Liver (tissue), 9 donors: Measurements from ENCODE around the gene ITPKC. TPM values are rescaled to one million over a fixed set of nuclear protein-coding genes. Genes with fewer than 3 reads are reported as not detected.

ENCODE experiments used
- DNase-seq: peaks from one replicate; pipeline ENCODE4 v3.0.0-alpha.2; 2017; ENCODE audit warnings: low spot score
- H3K27ac ChIP-seq, 2 donors: one replicate each; pipeline ENCODE4 v1.7.0; 2013; ENCODE audit warnings: inconsistent platforms in 2 of 2, low read length in 2 of 2, control low read depth in 1 of 2, low read depth in 1 of 2, mild to moderate bottlenecking in 1 of 2
- H3K27me3 ChIP-seq, 4 donors: one replicate each; pipeline versions ENCODE4 v1.6.1 to v1.7.0; 2013; ENCODE audit warnings: low read length in 3 of 4, inconsistent platforms in 1 of 4, mild to moderate bottlenecking in 1 of 4, moderate library complexity in 1 of 4; ENCODE audit not compliant: control insufficient read depth in 4 of 4, insufficient read depth in 4 of 4
- H3K36me3 ChIP-seq, 4 donors: one replicate each; pipeline versions ENCODE4 v1.6.1 to v1.7.0; 2013; ENCODE audit warnings: low read length in 3 of 4, mild to moderate bottlenecking in 3 of 4, low read depth in 1 of 4, moderate library complexity in 1 of 4; ENCODE audit not compliant: control insufficient read depth in 4 of 4, insufficient read depth in 3 of 4
- H3K4me1 ChIP-seq, 4 donors: one replicate each; pipeline versions ENCODE4 v1.6.1 to v1.7.0; 2013; ENCODE audit warnings: low read length in 3 of 4, mild to moderate bottlenecking in 3 of 4, moderate library complexity in 1 of 4; ENCODE audit not compliant: control insufficient read depth in 4 of 4, insufficient read depth in 4 of 4
- H3K4me3 ChIP-seq, 3 donors: one replicate each; pipeline versions ENCODE4 v1.6.1 to v1.7.0; 2013; ENCODE audit warnings: low read length in 3 of 3, control low read depth in 1 of 3, low read depth in 1 of 3, mild to moderate bottlenecking in 1 of 3
- H3K9ac ChIP-seq, 2 donors: one replicate each; pipeline ENCODE4 v1.7.0; 2013; ENCODE audit warnings: low read length in 2 of 2, mild to moderate bottlenecking in 2 of 2, moderate library complexity in 2 of 2, control low read depth in 1 of 2, low read depth in 1 of 2
- H3K9me3 ChIP-seq, 4 donors: one replicate each; pipeline versions ENCODE4 v1.6.1 to v1.7.0; 2013; ENCODE audit warnings: low read length in 3 of 4; ENCODE audit not compliant: control insufficient read depth in 4 of 4
- ATF3 ChIP-seq: IDR thresholded peaks from 2 replicates; pipeline ENCODE4 v1.6.1; 2016; ENCODE audit warnings: antibody characterized with exemption
- CTCF ChIP-seq: fragments of 150-350 bp; IDR thresholded peaks from 2 replicates; pipeline ENCODE4 v1.5.1; 2017; ENCODE audit warnings: improper control_type of control experiment, low read depth, low read length; ENCODE audit not compliant: missing input control
- EGR1 ChIP-seq, 2 donors: IDR thresholded peaks; 2 replicates each; pipeline ENCODE4 v1.6.1; 2016 to 2018; ENCODE audit warnings: antibody characterized with exemption in 2 of 2, low read depth in 2 of 2
- FOXA1 ChIP-seq: IDR thresholded peaks from 2 replicates; pipeline ENCODE4 v1.6.1; 2016; ENCODE audit warnings: antibody characterized with exemption
- FOXA2 ChIP-seq: IDR thresholded peaks from 2 replicates; pipeline ENCODE4 v1.6.1; 2016; ENCODE audit warnings: antibody characterized with exemption
- GABPA ChIP-seq, 2 donors: IDR thresholded peaks in 1 of 2; conservative IDR thresholded peaks in 1 of 2; 2 replicates each; pipeline ENCODE4 v1.6.1; 2016; ENCODE audit warnings: antibody characterized with exemption in 2 of 2, mild to moderate bottlenecking in 1 of 2, moderate library complexity in 1 of 2
- HNF4A ChIP-seq, 2 donors: conservative IDR thresholded peaks; 2 replicates each; pipeline ENCODE4 v1.6.1; 2016; ENCODE audit warnings: antibody characterized with exemption in 2 of 2, mild to moderate bottlenecking in 2 of 2
- HNF4G ChIP-seq: IDR thresholded peaks from 2 replicates; pipeline ENCODE4 v1.6.1; 2016; ENCODE audit warnings: antibody characterized with exemption
- MAX ChIP-seq: IDR thresholded peaks from 2 replicates; pipeline ENCODE4 v1.6.1; 2016; ENCODE audit warnings: antibody characterized with exemption
- NR2F2 ChIP-seq: IDR thresholded peaks from 2 replicates; pipeline ENCODE4 v1.6.1; 2016; ENCODE audit warnings: antibody characterized with exemption
- RAD21 ChIP-seq, 2 donors: IDR thresholded peaks; 2 replicates each; pipeline ENCODE4 v1.6.1; 2016; ENCODE audit warnings: antibody characterized with exemption in 2 of 2, mild to moderate bottlenecking in 2 of 2
- RXRA ChIP-seq, 2 donors: IDR thresholded peaks; 2 replicates each; pipeline ENCODE4 v1.6.1; 2017 to 2018; ENCODE audit warnings: antibody characterized with exemption in 2 of 2, mild to moderate bottlenecking in 1 of 2
- SP1 ChIP-seq: IDR thresholded peaks from 2 replicates; pipeline ENCODE4 v1.6.1; 2018; ENCODE audit warnings: antibody characterized with exemption, mild to moderate bottlenecking
- TAF1 ChIP-seq: conservative IDR thresholded peaks from 2 replicates; pipeline ENCODE4 v1.6.1; 2016; ENCODE audit warnings: antibody characterized with exemption, mild to moderate bottlenecking
- YY1 ChIP-seq: IDR thresholded peaks from 2 replicates; pipeline ENCODE4 v1.6.1; 2016; ENCODE audit warnings: antibody characterized with exemption, mild to moderate bottlenecking
- ZBTB33 ChIP-seq: IDR thresholded peaks from 2 replicates; pipeline ENCODE4 v1.6.1; 2016; ENCODE audit warnings: antibody characterized with exemption
- WGBS: extraction: QIAGEN DNeasy Blood & Tissue Kit; methylation state at CpG from one replicate; pipeline ENCODE4 v1.1.7; 2013; 5-methylcytosine and 5-hydroxymethylcytosine counted together
- polyA plus RNA-seq, 2 donors: library from polyadenylated mRNA; stranded (reverse) in 1 of 2; unstranded in 1 of 2; fragments of 200-250 nt in 1 of 2; fragments of >200 nt in 1 of 2; fragmentation: Nextera tagmentation in 1 of 2; extraction: Ambion mirVana in 1 of 2; gene quantifications; one replicate each; pipeline versions ENCODE4 v1.2.1 to v1.2.3, GENCODE V29; 2013 to 2015
- total RNA-seq, 2 donors: library from RNA; depleted of rRNA; stranded (reverse); fragments of >200 nt; gene quantifications; one replicate each; pipeline ENCODE4 v1.2.3, GENCODE V29; 2014
- donor health status: healthy.
- donor health status: healthy.
- donor health status: healthy.
- donor health status: healthy.
- donor health status: healthy.

Gene ITPKC
- total and polyA plus RNA-seq, 4 donors = 4.2 to 12.5 (median 7.7) TPM

DNA sequence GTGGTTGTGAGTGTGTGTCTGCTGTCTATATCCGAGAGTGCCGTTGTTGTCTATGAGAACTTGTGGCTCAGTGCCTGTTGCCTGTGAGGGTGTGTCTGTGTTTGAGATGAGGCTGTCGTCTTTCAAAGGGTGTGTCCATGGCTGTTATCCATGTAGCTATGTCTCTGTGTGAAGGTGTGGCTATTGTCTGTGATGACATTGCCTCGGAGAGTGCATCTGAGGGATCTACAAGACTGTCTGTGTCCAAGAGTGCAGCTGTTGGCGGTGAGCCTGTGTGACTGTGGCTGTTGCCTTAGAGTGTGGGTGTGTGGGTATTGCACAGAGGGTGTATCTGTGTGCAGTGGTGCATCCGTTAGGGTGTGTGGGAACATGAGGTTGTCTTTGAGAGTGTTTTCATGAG lies 31.3 kb upstream of the ITPKC start:
- Histone ChIP-seq H3K9ac (no peak overlapping the region), H3K9me3 (no peaks in the 10 kb centered on the region), H3K36me3 (peaks cover 0 to 12% (median 2%) of the 10 kb centered on the region in 4 donors), H3K27ac (no peak overlapping the region), H3K4me3 (no peak overlapping the region), H3K27me3 (no peaks in the 10 kb centered on the region), H3K4me1 (peaks cover 0 to 4% (median 1%) of the 10 kb centered on the region in 4 donors)
- 82% methylated on average over 6 of the region's 6 CpGs for WGBS
- no peak for DNase-seq
- TF ChIP-seq HNF4A (conservative IDR thresholded peaks at IDR 0.05) = no peak
- TF ChIP-seq CTCF = no peak
- TF ChIP-seq GABPA (IDR thresholded peaks at IDR 0.05 in 1 of 2, conservative IDR thresholded peaks at IDR 0.05 in 1 of 2) = no peak
- TF ChIP-seq TAF1 = no peak
- TF ChIP-seq RAD21 (IDR thresholded peaks at IDR 0.05) = no peak
- TF ChIP-seq NR2F2 = no peak
- no peak for TF ChIP-seq FOXA1
- TF ChIP-seq HNF4G = no peak
- TF ChIP-seq EGR1 (IDR thresholded peaks at IDR 0.05; ENCODE audit: low read depth in 2 of 2) = no peak
- no peak for TF ChIP-seq YY1
- no peak for TF ChIP-seq RXRA (IDR thresholded peaks at IDR 0.05)
- TF ChIP-seq ATF3 = no peak
- TF ChIP-seq MAX = no peak
- TF ChIP-seq ZBTB33 = no peak
- no peak for TF ChIP-seq FOXA2
- no peak for TF ChIP-seq SP1

DNA sequence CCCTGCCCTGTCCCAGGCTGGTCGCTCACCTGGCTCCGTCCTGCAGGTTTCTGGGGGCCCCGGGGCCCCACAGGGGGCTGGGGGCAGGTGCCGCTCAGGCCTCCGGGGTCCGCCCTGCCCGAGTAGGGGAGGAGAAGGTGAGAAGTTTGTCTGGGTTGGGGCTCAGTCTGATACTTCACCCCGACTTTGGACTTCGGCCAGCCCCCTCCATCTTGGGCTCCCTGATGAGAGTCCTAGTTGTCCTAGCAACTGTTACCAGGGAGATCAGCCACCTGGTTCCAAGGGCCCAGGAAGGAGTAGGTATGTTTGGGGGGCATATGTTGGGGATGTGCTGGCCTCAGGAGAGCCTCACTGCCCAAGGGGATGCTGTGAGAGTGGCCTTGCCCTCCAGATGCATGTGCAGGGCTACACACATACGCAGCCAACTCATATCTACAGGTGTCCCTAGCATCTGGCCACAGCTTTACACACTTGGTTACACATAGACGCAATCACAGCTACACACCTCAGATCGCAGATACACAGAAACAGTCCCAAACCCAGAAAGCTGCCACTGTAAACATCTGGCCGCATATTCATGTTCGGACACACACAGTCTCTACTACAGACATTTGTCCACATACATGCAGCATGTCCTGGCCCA lies 29.9 kb upstream of the ITPKC start:
- H3K27ac ChIP-seq = no peak overlapping the region
- H3K27me3 ChIP-seq = no peaks in the 10 kb centered on the region
- peaks cover 0 to 10% (median 5%) of the 10 kb centered on the region in 4 donors for H3K4me1 ChIP-seq
- no peak overlapping the region for H3K9ac ChIP-seq
- no peak overlapping the region for H3K4me3 ChIP-seq
- peaks cover 0 to 13% (median 1%) of the 10 kb centered on the region in 4 donors for H3K36me3 ChIP-seq
- no peak for TF ChIP-seq HNF4A (conservative IDR thresholded peaks at IDR 0.05)
- no peak for TF ChIP-seq MAX
- H3K9me3 ChIP-seq = no peaks in the 10 kb centered on the region
- 94% methylated on average over 14 of the region's 14 CpGs for WGBS
- no peak for DNase-seq
